GM19452 (cell line): ENCODE results near the gene RBX1.
"Not testable (repeated sequence)": the region's sequence is repeated elsewhere in the genome, so short reads cannot be mapped to it uniquely, and the experiment has no call there.

Experiments used
- ATAC-seq: cut with Tn5 transposase; IDR thresholded peaks from one replicate; pipeline ENCODE4 v1.9.1; 2021; ENCODE audit not compliant: unreplicated experiment

RBX1 gene

GRCh38 chr22:40950962-40951794 lies at the start of gene RBX1:
Gene RBX1 (plus strand): TSS chr22:40951378. CDS start chr22:40951399, 21 bp downstream.
- ATAC-seq, result peak; percentile 76

DNA sequence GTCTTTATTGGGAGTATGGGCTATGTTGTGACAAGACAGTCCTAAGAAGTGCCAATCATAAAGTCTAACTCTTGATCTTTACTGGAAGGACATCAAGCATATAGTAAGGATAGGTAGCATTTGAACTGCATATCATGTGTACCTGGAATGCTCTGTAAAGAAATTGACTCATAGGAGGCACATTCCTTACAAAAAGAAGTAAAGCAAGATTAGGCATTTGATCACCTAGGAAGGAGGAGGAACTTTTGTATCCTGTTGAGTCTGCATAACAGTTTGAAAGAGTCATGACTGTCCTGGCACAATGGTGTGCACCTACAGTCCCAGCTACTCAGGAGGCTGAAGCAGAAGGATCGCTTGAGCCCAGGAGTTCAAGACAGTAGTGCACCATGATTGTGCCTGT lies 47.1 kb upstream of the RBX1 start:
- ATAC-seq, result no peak

- no peak for ATAC-seq
These were observed 42.3 kb upstream of the RBX1 start for GRCh38 chr22:40908895-40909294.

- no peak for ATAC-seq
These were observed 39.4 kb upstream of the RBX1 start for GRCh38 chr22:40911772-40912171.

DNA sequence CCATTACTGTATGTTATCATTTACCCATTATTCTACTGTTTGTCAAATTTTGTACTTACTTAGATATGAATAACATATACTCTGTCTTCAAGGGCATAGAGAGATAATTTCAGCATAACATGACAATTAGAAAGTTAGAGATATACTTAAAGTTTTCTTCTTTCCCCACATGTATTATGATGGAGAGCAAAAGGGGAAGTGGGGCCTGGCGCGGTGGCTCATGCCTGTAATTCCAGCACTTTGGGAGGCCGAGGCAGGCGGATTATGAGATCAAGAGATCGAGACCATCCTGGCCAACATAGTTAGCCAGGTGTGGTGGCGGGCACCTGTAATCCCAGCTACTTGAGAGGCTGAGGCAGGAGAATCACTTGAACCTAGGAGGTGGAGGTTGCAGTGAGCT lies 38.2 kb upstream of the RBX1 start:
- not testable (repeated sequence) for ATAC-seq

DNA sequence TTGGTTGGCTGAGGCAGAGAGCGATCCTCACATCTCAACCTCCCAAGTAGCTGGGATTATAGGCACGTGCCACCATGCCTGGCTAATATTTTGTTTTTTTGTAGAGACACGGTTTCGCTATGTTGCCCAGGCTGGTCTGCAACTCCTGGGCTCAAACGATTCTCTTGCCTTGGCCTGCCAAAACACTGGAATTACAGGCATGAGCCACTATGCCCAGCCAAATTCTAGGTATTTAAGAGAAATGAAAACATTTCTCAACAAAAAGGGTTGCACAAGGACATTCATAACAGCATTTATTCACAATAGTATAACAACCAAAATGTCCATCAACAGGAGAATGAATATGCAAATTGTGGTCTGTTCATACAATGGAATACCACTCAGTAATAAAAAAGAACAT lies 31.7 kb upstream of the RBX1 start:
- ATAC-seq, result no peak

DNA sequence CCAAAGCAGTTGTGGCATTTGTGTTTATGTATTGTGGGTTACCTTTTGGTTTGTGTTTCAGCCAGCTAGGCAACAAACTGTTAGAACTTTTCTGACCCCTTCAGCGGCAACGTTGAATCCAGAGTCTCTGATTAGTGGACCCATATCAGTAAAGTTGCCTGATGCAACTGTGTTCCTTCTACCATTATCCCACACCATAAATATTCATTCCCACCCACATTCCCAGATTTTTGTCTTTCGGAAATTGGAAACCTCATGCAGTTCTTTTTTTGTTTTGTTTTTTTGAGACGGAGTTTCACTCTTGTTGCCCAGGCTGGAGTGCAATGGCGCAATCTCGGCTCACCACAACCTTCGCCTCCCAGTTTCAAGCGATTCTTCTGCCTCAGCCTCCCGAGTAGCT lies 30.7 kb upstream of the RBX1 start:
- ATAC-seq, result no peak

- ATAC-seq, result no peak
These were observed 28.5 kb upstream of the RBX1 start for GRCh38 chr22:40922484-40923303.

- no peak for ATAC-seq
These were observed 22.5 kb upstream of the RBX1 start for GRCh38 chr22:40928657-40929056.

DNA sequence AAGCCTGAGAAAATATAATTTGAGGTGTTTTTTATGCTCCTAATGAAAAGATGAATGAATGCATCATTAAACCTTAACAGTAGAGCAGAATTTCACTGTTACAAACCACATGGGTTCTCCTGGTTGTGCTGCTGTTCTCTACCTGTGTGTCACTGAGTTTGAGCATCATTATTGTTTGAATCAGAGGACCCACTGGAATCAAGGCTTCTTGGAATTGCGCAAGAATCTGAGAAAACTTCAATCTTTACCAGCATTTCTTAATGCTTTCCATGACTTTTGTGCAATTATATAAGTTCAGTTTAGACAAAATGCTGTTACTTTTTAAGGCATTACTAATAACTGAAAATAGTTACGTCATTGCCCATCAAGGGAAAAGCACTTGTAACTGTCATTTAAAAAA lies 18.8 kb upstream of the RBX1 start:
- ATAC-seq, result no peak

- no peak for ATAC-seq
These were observed 12.0 kb upstream of the RBX1 start for GRCh38 chr22:40939202-40939601.

DNA sequence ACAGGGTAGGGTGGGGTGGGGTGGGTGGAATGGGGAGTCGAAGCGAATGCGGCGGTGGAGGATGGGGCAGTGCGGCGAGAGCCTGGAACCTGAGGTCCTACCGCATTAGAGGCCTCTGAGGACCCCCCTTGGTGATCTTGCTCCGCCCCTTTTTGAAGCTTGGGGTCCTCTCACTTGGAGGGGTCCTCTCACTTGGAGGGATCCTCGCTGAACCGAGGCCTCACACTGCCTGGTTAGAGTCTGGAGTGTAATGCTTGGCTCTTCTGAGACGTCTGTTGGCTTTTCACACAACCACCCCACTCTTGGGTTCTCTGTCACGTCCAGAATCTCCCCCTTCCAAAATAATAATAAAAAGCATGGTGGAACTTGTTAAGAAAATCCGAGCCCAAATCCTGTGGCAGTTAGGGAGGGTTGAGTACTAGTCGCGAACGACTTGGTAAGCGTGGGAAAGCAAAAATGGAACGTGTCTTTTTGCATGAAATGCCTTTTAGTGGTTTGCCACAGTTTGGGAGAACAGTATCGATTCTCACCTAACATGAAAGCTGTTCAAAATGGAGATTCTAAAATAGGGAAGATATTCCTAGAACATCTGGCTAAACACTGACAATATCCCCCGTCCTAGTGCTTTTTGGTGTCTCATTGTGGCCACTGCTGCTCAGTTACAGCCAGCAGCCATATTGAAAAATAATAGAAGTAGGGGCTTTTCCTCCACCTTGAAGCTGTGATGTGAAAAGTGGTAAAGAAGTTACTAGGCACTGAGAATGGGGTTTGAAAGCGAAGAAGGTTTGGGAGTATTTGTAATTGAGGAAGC lies 822 bp downstream of the RBX1 start:
- ATAC-seq, result peak; percentile 3

DNA sequence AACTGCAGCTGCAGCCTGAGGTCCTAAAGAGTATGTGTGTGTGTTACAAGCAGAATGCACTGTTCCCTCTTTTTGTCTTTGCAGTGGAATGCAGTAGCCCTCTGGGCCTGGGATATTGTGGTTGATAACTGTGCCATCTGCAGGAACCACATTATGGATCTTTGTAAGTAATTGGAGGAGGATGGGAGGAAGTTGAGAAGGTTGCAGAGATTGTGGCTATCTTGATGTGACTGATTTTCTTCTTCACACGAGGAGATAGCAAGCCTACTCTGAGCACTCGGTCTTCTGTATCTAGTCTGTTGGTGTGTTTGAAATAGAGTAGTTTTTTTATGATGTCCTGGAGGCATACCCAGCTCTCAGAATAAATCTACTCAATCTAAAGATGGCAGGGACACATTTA lies 2.3 kb downstream of the RBX1 start:
- ATAC-seq, result no peak

DNA sequence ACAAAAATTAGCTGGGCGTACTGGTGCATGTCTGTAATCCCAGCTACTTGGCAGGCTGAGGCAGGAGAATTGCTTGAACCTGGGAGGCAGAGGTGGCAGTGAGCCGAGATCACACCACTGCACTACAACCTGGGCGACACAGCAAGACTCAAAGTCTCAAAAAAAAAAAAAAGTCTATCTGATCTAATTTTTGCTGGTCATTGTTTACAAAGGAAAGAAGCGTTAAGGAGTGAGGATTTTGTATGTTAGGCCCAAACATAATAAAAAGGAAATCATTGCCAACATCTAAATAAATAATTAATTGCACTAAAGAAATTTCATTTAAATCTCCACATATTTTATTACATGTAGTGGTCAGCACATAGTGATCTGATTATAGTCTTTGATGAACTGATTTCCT lies 2.9 kb downstream of the RBX1 start:
- no peak for ATAC-seq

GRCh38 chr22:40955571-40955970 lies 4.4 kb downstream of the RBX1 start:
- no peak for ATAC-seq

DNA sequence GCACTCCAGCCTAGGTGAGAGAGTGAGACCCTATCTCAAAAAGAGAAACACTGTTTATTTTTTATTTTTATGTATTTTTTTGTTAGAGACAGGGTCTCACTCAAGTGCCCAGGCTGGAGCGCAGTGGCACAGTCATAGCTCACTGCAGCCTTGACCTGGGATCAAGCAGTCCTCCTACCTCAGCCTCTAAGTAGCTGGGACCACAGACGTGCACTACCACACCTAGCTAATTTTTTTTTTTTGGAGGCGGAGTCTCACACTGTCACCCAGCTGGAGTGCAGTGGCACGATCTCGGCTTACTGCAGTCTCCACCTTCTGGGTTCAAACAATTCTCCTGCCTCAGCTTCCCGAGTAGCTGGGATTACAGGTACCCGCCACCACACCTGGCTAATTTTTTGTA lies 6.4 kb downstream of the RBX1 start:
- ATAC-seq, result no peak

DNA sequence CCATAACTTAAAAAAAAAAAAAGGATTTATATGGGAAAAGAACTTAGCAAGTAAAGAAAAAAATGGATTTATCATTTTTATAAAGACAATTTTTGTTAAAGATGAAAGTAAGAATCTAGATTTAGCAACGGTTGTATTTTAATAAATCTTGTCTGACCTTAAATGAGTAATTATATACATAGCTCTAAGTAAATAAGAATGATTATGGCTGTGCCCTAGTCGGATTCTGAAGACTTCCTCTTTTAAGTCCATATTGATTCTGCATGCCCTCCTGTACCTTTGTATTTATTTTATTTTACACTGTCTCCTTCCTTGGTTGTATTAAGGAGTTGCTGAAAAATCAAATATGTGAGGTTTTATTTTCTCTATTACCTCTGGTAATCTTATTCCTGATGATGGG lies 7.1 kb downstream of the RBX1 start:
- ATAC-seq, result no peak

GRCh38 chr22:40960145-40960544 lies 9.0 kb downstream of the RBX1 start:
- ATAC-seq, result no peak

DNA sequence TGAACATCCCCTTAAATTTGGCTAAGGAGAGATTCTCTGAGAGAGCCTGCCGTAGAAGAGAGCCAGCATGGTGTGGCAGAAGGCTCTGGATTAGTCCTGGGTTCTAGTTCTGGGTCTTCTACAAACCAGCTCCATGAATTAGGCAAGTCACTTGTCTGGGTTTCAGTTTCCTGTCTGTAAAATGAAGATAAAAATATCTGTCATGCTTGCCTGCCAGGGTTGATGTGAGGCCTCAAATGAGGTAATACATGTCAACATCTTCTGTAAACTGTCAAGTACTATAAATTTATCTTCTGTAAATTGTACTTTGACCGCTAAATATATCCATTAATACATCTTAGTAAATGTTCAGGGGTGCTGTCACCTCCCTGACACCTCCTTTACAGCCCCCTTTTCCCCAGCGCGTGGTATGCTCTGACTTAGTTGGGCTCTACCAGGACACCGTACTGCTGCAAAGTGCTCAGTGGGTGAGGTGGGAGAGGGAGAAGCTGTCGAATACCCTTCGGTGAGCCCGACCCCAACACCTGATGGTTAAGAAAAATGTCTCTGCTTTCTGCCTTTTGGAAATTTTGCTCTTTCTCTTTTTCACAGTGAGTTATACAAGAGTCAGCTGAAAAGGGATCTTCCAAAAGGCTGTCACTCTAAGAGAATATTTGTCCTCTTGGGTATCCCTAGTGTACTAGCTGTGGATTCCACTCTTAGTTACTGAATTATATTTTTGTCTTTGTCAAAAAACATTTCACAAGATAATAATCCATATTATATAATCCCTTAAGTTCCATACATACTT lies 15.0 kb downstream of the RBX1 start:
- ATAC-seq, result no peak

GRCh38 chr22:40966726-40967085 lies 15.5 kb downstream of the RBX1 start:
- ATAC-seq, result no peak
